Measurements from ENCODE around the gene LRRC4C.
"Not testable (repeated sequence)": the region's sequence is repeated elsewhere in the genome, so short reads cannot be mapped to it uniquely, and the experiment has no call there.

LRRC4C gene

DNA sequence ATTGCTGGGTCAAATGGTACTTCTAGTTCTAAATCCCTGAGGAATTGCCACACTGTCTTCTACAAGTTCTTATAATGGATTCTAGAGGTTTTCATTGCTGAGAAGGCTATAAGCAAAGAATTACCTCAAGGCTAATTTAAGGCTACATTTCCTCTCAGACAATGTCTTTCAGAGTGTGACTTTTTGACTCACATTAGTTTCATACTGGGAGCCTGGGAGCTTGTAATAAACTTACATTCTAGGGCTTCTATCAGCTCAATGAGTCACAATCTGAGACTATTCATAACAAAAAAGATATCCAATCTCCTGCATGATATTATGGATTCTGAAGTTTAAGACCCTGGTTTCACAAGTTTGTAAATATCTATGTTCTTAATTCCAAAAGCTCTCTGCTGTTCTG is 408.7 kb downstream of the LRRC4C start:
- in situ Hi-C loops (cut with HindIII; ENCODE audit: low pct_unique_long_range_greater_than_20kb, low sequenced_read_pairs): no loop called here
- TF ChIP-seq JUND (IDR thresholded peaks at IDR 0.05; ENCODE audit: low read depth): no peak
- DNase-seq (ENCODE audit: low read depth in 1 of 2, low spot score in 1 of 2): no peak

DNA sequence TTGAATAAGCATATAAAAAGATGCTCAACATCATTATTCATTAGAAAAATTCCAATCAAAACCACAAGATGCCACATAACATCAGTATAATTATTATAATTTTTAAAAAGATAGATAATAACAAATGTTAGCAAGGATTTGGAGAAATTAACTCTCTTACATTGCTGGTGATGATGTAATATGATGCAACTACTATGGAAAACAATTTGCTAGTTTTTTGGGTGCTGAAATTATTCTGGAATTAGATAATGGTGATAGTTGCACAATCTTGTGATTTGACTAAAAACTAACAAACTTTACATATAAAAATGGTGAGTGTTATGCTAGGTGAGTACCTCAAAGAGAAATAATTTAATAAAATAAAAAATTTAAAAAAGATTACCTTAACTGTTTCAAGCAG is 412.2 kb downstream of the LRRC4C start:
- in situ Hi-C loops (cut with HindIII; ENCODE audit: low pct_unique_long_range_greater_than_20kb, low sequenced_read_pairs): no loop called here
- no peak for TF ChIP-seq JUND (IDR thresholded peaks at IDR 0.05; ENCODE audit: low read depth)

DNA sequence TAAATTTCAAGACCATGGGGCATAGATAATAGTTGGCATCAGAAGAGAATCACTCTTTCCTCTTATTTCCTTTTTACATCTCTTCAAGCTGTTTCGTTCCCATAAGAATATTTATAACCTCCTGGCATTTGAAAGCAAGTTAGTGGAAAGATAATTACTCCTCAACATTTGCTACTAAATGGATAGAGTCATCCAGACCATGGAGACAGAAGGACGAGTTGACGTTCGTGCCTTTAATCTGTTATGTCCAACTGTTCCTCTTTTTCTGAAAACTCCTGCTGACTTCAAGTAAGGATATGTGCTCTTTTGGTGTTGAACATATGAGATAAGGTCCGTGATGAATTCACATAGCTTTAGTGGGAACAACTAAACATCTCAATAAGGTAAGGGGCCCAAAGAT is 414.2 kb downstream of the LRRC4C start:
- DNase-seq (ENCODE audit: low read depth in 1 of 2, low spot score in 1 of 2): no peak
- no peak for TF ChIP-seq JUND (IDR thresholded peaks at IDR 0.05; ENCODE audit: low read depth)
- in situ Hi-C loops (cut with HindIII; ENCODE audit: low pct_unique_long_range_greater_than_20kb, low sequenced_read_pairs): no loop called here

More for the DNA sequence above, 412.2 kb downstream of the LRRC4C start:
- DNase-seq (ENCODE audit: low read depth in 1 of 2, low spot score in 1 of 2): no peak

- TF ChIP-seq JUND (IDR thresholded peaks at IDR 0.05; ENCODE audit: low read depth): no peak
- in situ Hi-C loops (cut with HindIII; ENCODE audit: low pct_unique_long_range_greater_than_20kb, low sequenced_read_pairs): no loop called here
- no peak for DNase-seq (ENCODE audit: low read depth in 1 of 2, low spot score in 1 of 2)
Measured at GRCh38 chr11:41044747-41045146, 414.7 kb downstream of the LRRC4C start.

- DNase-seq (ENCODE audit: low read depth in 1 of 2, low spot score in 1 of 2): no peak
- in situ Hi-C loops (cut with HindIII; ENCODE audit: low pct_unique_long_range_greater_than_20kb, low sequenced_read_pairs): no loop called here
- no peak for TF ChIP-seq JUND (IDR thresholded peaks at IDR 0.05; ENCODE audit: low read depth)
Measured at GRCh38 chr11:41042688-41043087, 416.8 kb downstream of the LRRC4C start.

DNA sequence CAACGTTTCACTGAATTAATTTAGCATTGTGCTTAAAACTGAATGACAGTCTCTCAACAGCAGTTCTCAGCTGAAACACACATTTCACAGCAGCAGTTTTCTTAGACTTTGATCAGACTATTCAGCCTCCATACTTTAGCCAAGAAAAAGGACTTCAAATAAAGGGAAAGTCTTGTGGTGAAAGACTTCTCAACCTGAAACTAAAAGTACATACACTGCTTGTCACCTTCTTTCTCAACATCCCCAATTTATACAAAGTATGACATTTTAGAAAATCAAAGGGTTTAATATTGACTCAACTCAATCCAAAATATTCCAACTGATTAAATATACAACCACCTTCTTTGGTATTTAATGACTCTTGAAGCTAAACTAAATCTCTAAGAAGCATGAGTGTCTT is 419.0 kb downstream of the LRRC4C start:
- no peak for TF ChIP-seq JUND (IDR thresholded peaks at IDR 0.05; ENCODE audit: low read depth)
- in situ Hi-C loops (cut with HindIII; ENCODE audit: low pct_unique_long_range_greater_than_20kb, low sequenced_read_pairs): no loop called here
- no peak for DNase-seq (ENCODE audit: low read depth in 1 of 2, low spot score in 1 of 2)

DNA sequence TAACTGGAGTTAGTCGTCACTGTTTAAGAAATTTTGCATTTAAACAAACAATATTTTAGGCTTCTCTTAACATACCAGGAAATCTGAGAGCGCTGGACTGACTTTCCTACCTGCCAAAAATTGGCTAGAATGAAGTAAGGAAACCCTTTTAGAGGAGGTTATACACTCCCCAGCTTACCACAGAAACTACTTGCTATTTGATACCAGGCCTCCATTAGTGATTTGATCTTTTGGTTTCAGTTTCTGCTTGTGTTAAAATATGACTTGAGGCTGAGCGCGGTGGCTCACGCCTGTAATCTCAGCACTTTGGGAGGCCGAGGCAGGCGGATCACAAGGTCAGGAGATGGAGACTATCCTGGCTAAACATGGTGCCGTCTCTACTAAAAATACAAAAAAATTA is 419.9 kb downstream of the LRRC4C start:
- in situ Hi-C loops (cut with HindIII; ENCODE audit: low pct_unique_long_range_greater_than_20kb, low sequenced_read_pairs): no loop called here
- no peak for TF ChIP-seq JUND (IDR thresholded peaks at IDR 0.05; ENCODE audit: low read depth)
- peak in 1 of 2 experiments; percentile 8 for DNase-seq (ENCODE audit: low read depth in 1 of 2, low spot score in 1 of 2)

GRCh38 chr11:41031551-41032060 is 427.8 kb downstream of the LRRC4C start:
- no peak for DNase-seq (ENCODE audit: low read depth in 1 of 2, low spot score in 1 of 2)
- TF ChIP-seq JUND (IDR thresholded peaks at IDR 0.05; ENCODE audit: low read depth): no peak
- in situ Hi-C loops (cut with HindIII; ENCODE audit: low pct_unique_long_range_greater_than_20kb, low sequenced_read_pairs): no loop called here

- no peak for TF ChIP-seq JUND (IDR thresholded peaks at IDR 0.05; ENCODE audit: low read depth)
- DNase-seq (ENCODE audit: low read depth in 1 of 2, low spot score in 1 of 2): no peak
- in situ Hi-C loops (cut with HindIII; ENCODE audit: low pct_unique_long_range_greater_than_20kb, low sequenced_read_pairs): no loop called here
Measured at GRCh38 chr11:41020259-41020658, 439.2 kb downstream of the LRRC4C start.

GRCh38 chr11:41019666-41020065 is 439.8 kb downstream of the LRRC4C start:
- DNase-seq (ENCODE audit: low read depth in 1 of 2, low spot score in 1 of 2); in situ Hi-C loops (cut with HindIII; ENCODE audit: low pct_unique_long_range_greater_than_20kb, low sequenced_read_pairs): not testable (repeated sequence)

- DNase-seq (ENCODE audit: low read depth in 1 of 2, low spot score in 1 of 2): no peak
- TF ChIP-seq JUND (IDR thresholded peaks at IDR 0.05; ENCODE audit: low read depth): no peak
- in situ Hi-C loops (cut with HindIII; ENCODE audit: low pct_unique_long_range_greater_than_20kb, low sequenced_read_pairs): no loop called here
Measured at GRCh38 chr11:41018224-41018623, 441.2 kb downstream of the LRRC4C start.

DNA sequence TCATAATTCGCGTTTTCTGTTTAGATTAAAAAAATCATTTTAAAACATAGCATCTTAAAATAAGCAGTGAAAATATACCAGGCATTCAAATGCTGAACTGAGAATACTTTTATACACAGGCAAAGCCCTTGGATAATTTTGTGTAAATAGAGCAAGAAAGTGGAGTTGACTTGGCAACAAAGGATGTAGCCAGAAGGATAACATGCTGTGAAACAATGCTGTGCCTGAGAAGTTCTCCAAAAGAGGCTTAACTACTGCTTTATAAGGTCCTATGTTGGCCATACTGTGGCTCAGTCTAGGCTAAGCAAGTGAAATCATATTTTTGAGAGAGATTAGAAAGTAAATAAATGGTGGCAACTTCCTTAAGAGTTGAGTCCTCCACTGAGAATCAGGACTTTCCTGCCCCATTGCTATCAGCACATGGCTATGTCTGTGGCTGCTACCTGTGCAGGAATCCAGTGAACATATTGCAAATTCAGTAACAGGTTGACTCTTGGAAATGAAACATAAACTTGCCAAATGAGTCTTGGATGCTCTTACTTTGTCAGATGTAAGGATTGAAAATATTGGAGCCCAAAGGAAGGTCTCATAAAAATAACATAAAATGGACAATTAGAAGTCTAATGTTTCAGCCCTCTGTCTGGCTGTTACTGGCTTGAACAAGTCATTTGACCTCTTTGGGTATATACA is 448.9 kb downstream of the LRRC4C start:
- in situ Hi-C loops (cut with HindIII; ENCODE audit: low pct_unique_long_range_greater_than_20kb, low sequenced_read_pairs): no loop called here
- DNase-seq (ENCODE audit: low read depth in 1 of 2, low spot score in 1 of 2): no peak
- no peak for TF ChIP-seq JUND (IDR thresholded peaks at IDR 0.05; ENCODE audit: low read depth)

- in situ Hi-C loops (cut with HindIII; ENCODE audit: low pct_unique_long_range_greater_than_20kb, low sequenced_read_pairs): no loop called here
- DNase-seq (ENCODE audit: low read depth in 1 of 2, low spot score in 1 of 2): no peak
- no peak for TF ChIP-seq JUND (IDR thresholded peaks at IDR 0.05; ENCODE audit: low read depth)
Measured at GRCh38 chr11:41005986-41006385, 453.5 kb downstream of the LRRC4C start.

Data from T47D (cell line).